Cardiac muscle cell (in vitro differentiated cells and primary cell): ENCODE results near the gene KRT14. TPM values are rescaled to one million over a fixed set of nuclear protein-coding genes. Genes with fewer than 3 reads are reported as not detected.

Experiments used
- DNase-seq, 2 donors: peaks; one replicate each; pipeline versions ENCODE4 v3.0.0 to v3.0.0-alpha.2; 2010 to 2017; ENCODE audit warnings: low read depth in 1 of 2, low spot score in 1 of 2
- H3K27ac ChIP-seq: fragments of 200-600 bp; sonication (generic); 2 replicates; pipeline ENCODE4 v1.5.1; 2016
- H3K27me3 ChIP-seq: fragments of 200-600 bp; sonication (generic); 2 replicates; pipeline ENCODE4 v1.6.0; 2016; ENCODE audit warnings: control low read depth
- H3K36me3 ChIP-seq: fragments of 200-600 bp; sonication (generic); 2 replicates; pipeline ENCODE4 v1.5.1; 2016; ENCODE audit warnings: control low read depth
- H3K4me1 ChIP-seq: fragments of 200-600 bp; sonication (generic); 2 replicates; pipeline ENCODE4 v1.8.1; 2017; ENCODE audit warnings: low read depth, mild to moderate bottlenecking, mixed run types
- H3K4me3 ChIP-seq: fragments of 200-600 bp; sonication (generic); 2 replicates; pipeline ENCODE4 v1.5.1; 2016; ENCODE audit warnings: mild to moderate bottlenecking
- H3K9me3 ChIP-seq: fragments of 200-600 bp; sonication (generic); 2 replicates; pipeline ENCODE4 v1.5.1; 2017; ENCODE audit warnings: low read depth, mild to moderate bottlenecking, control low read depth
- polyA plus RNA-seq: library from polyadenylated mRNA; unstranded; fragments of >200 nt; fragmentation: Nextera tagmentation; extraction: Ambion mirVana; gene quantifications from 2 replicates; pipeline ENCODE4 v1.2.1, GENCODE V29; 2016
- total RNA-seq: library from RNA; depleted of rRNA; stranded (reverse); fragments of >200 nt; gene quantifications from 2 replicates; pipeline ENCODE4 v1.2.3, GENCODE V29; 2016
- TF ChIP-seq, protein P1 (sequence below): IDR thresholded peaks from 2 replicates; pipeline ENCODE4 v1.5.1; 2012; ENCODE audit warnings: low read depth, mild to moderate bottlenecking, low read length

Gene KRT14
- total and polyA plus RNA-seq, 2 experiments from 2014 or later: 0.20 TPM; not detected in 1

GRCh38 chr17:41556931-41557330, 29.8 kb downstream of the KRT14 start:
- TF ChIP-seq, protein P1, sequence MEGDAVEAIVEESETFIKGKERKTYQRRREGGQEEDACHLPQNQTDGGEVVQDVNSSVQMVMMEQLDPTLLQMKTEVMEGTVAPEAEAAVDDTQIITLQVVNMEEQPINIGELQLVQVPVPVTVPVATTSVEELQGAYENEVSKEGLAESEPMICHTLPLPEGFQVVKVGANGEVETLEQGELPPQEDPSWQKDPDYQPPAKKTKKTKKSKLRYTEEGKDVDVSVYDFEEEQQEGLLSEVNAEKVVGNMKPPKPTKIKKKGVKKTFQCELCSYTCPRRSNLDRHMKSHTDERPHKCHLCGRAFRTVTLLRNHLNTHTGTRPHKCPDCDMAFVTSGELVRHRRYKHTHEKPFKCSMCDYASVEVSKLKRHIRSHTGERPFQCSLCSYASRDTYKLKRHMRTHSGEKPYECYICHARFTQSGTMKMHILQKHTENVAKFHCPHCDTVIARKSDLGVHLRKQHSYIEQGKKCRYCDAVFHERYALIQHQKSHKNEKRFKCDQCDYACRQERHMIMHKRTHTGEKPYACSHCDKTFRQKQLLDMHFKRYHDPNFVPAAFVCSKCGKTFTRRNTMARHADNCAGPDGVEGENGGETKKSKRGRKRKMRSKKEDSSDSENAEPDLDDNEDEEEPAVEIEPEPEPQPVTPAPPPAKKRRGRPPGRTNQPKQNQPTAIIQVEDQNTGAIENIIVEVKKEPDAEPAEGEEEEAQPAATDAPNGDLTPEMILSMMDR: no peak
- Histone ChIP-seq H3K4me1 (no peaks in the 10 kb centered on the region), H3K27ac (no peak overlapping the region), H3K36me3 (no peaks in the 10 kb centered on the region), H3K9me3 (no peaks in the 10 kb centered on the region), H3K4me3 (no peak overlapping the region), H3K27me3 (no peaks in the 10 kb centered on the region)
- DNase-seq: no peak

GRCh38 chr17:41556306-41556705, 30.4 kb downstream of the KRT14 start:
- H3K4me3 ChIP-seq: no peak overlapping the region
- TF ChIP-seq, protein P1: no peak
- no peaks in the 10 kb centered on the region for H3K36me3 ChIP-seq
- H3K27me3 ChIP-seq: no peaks in the 10 kb centered on the region
- H3K4me1 ChIP-seq: no peaks in the 10 kb centered on the region
- DNase-seq: no peak
- H3K9me3 ChIP-seq: no peaks in the 10 kb centered on the region
- no peak overlapping the region for H3K27ac ChIP-seq

- H3K4me3 ChIP-seq: no peak overlapping the region
- TF ChIP-seq, protein P1: no peak
- H3K4me1 ChIP-seq: no peaks in the 10 kb centered on the region
- no peak for DNase-seq
- no peak overlapping the region for H3K27ac ChIP-seq
- H3K27me3 ChIP-seq: no peaks in the 10 kb centered on the region
- H3K9me3 ChIP-seq: no peaks in the 10 kb centered on the region
- H3K36me3 ChIP-seq: no peaks in the 10 kb centered on the region
Measured at GRCh38 chr17:41555105-41555887, 31.4 kb downstream of the KRT14 start.

DNA sequence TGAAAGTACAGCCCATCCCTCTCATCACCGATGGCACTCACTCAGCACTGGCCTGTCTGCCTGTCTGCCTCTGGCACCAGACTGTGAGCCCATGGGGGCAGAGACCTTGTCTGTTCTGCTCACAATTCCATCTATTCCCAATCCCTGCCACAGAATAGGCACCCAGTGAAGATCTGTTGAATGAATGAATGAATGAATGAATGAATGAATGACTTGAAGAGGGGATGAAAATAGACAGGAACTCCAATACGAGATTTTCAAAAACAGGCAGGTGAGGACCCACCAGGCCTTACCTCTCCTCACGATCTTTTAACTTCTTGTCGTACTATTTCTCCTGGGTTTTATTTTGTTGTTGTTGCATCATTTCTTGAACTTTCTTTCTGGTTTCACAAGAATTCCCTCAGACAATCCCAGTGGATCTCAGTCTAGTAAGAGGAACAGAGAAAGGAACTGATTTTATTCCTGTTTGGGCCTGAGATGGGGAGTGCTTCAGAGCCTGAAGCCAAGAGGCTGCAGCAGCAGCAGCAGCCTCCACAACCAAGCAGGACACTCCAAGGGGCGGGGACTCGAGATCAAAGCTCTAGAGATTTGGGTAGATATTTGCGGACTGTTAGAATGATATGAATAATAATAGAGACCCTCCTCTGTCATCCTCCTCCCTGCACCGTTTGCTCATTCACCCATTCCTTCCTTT, 32.6 kb downstream of the KRT14 start:
- Histone ChIP-seq H3K27ac (no peak overlapping the region), H3K9me3 (no peaks in the 10 kb centered on the region), H3K27me3 (no peaks in the 10 kb centered on the region), H3K36me3 (no peaks in the 10 kb centered on the region), H3K4me1 (no peaks in the 10 kb centered on the region), H3K4me3 (no peak overlapping the region)
- TF ChIP-seq, protein P1: no peak
- DNase-seq: no peak

GRCh38 chr17:41553176-41553575, 33.5 kb downstream of the KRT14 start:
- Histone ChIP-seq H3K4me1 (no peaks in the 10 kb centered on the region), H3K27ac (no peak overlapping the region), H3K27me3 (no peaks in the 10 kb centered on the region), H3K9me3 (no peaks in the 10 kb centered on the region), H3K36me3 (no peaks in the 10 kb centered on the region), H3K4me3 (no peak overlapping the region)
- DNase-seq: no peak
- TF ChIP-seq, protein P1: no peak
